ENCODE measurements around the gene INAFM2. TPM values are rescaled to one million over a fixed set of nuclear protein-coding genes. Genes with fewer than 3 reads are reported as not detected.

Gene INAFM2
- polyA plus RNA-seq, 3 donors = 5.1 to 19.6 (median 8.3) TPM

- Histone ChIP-seq H3K36me3 (replicated peaks in 1 of 2; ENCODE audit: control insufficient read depth in 1 of 2, insufficient read depth in 2 of 2, low read length in 2 of 2) (peaks cover 0 to 3% of the 10 kb centered on the region in 2 donors), H3K4me1 (ENCODE audit: control insufficient read depth in 1 of 2, insufficient read depth in 2 of 2, low read length in 2 of 2) (peaks cover 14 to 19% of the 10 kb centered on the region in 2 donors), H2AFZ (ENCODE audit: insufficient read depth, low read depth, low read length, poor library complexity, severe bottlenecking) (peak overlapping the region; percentile 67), H3K27me3 (ENCODE audit: control insufficient read depth in 2 of 2, insufficient read depth in 2 of 2, low read length in 2 of 2) (peaks cover 0 to 10% of the 10 kb centered on the region in 2 donors), H3K9me3 (replicated peaks in 1 of 2; ENCODE audit: control insufficient read depth in 1 of 2, insufficient read depth in 1 of 2, low read length in 2 of 2) (no peaks in the 10 kb centered on the region), H3K27ac (ENCODE audit: low read depth in 1 of 2, low read length in 2 of 2) (no peak overlapping the region), H3K4me3 (replicated peaks in 1 of 3; ENCODE audit: low read depth in 2 of 3, low read length in 3 of 3) (peak overlapping the region; percentile 35 to 78 (median 36)), H4K20me1 (ENCODE audit: insufficient read depth, low read length) (peaks cover 14% of the 10 kb centered on the region), H3K9ac (ENCODE audit: insufficient read depth, low read length, poor library complexity, severe bottlenecking) (no peak overlapping the region), H3K4me2 (replicated peaks; ENCODE audit: extremely low read depth, low read length, poor library complexity, severe bottlenecking) (peak overlapping the region; percentile 95), H3K79me2 (ENCODE audit: insufficient read depth, low read length) (no peaks in the 10 kb centered on the region)
- Mint-ChIP-seq H3K27ac (no peak overlapping the region), H3K9me3 (no peaks in the 10 kb centered on the region), H3K27me3 (ENCODE audit: low read depth in 3 of 3) (peaks cover 10 to 19% (median 13%) of the 10 kb centered on the region in 3 donors), H3K36me3 (peaks cover 20 to 25% of the 10 kb centered on the region in 2 donors), H3K4me1 (peaks cover 15% of the 10 kb centered on the region), H3K4me3 (peak overlapping the region; percentile 61 to 77)
- intact Hi-C loops (cut with micrococcal nuclease) = no loop called here
- no peak for DNase-seq
- TF ChIP-seq, protein P1, sequence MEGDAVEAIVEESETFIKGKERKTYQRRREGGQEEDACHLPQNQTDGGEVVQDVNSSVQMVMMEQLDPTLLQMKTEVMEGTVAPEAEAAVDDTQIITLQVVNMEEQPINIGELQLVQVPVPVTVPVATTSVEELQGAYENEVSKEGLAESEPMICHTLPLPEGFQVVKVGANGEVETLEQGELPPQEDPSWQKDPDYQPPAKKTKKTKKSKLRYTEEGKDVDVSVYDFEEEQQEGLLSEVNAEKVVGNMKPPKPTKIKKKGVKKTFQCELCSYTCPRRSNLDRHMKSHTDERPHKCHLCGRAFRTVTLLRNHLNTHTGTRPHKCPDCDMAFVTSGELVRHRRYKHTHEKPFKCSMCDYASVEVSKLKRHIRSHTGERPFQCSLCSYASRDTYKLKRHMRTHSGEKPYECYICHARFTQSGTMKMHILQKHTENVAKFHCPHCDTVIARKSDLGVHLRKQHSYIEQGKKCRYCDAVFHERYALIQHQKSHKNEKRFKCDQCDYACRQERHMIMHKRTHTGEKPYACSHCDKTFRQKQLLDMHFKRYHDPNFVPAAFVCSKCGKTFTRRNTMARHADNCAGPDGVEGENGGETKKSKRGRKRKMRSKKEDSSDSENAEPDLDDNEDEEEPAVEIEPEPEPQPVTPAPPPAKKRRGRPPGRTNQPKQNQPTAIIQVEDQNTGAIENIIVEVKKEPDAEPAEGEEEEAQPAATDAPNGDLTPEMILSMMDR (IDR thresholded peaks at IDR 0.05) = no peak
- 10% methylated on average over 28 of the region's 31 CpGs for WGBS (ENCODE audit: insufficient coverage)
Measured at GRCh38 chr15:40358471-40359353, 35.2 kb downstream of the INAFM2 start.

DNA sequence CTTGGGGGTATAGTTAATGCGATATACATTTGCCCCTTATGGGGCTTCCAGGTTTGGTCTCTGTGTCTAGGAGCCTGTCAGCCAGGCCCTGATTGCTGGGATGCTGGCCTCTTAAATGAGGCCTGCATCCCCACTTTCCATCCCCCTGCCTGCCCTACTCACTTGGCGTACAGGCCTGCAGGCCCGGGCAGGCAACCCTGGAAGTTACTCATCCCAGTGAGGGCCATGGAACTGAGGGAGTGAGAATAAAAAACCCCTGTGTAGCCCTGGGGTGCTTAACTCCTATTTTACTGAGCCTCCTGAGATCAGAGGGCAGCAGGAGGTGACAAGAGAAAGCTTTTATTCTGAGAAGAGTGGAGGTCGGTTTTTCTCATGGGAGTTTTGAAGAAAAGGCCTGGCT lies 36.5 kb downstream of the INAFM2 start:
- Histone ChIP-seq H3K4me3 (replicated peaks in 1 of 3; ENCODE audit: low read depth in 2 of 3, low read length in 3 of 3) (no peak overlapping the region), H3K79me2 (ENCODE audit: insufficient read depth, low read length) (no peaks in the 10 kb centered on the region), H3K9ac (ENCODE audit: insufficient read depth, low read length, poor library complexity, severe bottlenecking) (no peak overlapping the region), H3K4me1 (ENCODE audit: control insufficient read depth in 1 of 2, insufficient read depth in 2 of 2, low read length in 2 of 2) (peaks cover 14 to 19% of the 10 kb centered on the region in 2 donors), H2AFZ (ENCODE audit: insufficient read depth, low read depth, low read length, poor library complexity, severe bottlenecking) (no peak overlapping the region), H3K4me2 (replicated peaks; ENCODE audit: extremely low read depth, low read length, poor library complexity, severe bottlenecking) (no peak overlapping the region), H3K27me3 (ENCODE audit: control insufficient read depth in 2 of 2, insufficient read depth in 2 of 2, low read length in 2 of 2) (peaks cover 0 to 10% of the 10 kb centered on the region in 2 donors), H3K27ac (ENCODE audit: low read depth in 1 of 2, low read length in 2 of 2) (no peak overlapping the region), H4K20me1 (ENCODE audit: insufficient read depth, low read length) (peaks cover 14% of the 10 kb centered on the region), H3K36me3 (replicated peaks in 1 of 2; ENCODE audit: control insufficient read depth in 1 of 2, insufficient read depth in 2 of 2, low read length in 2 of 2) (peaks cover 0 to 3% of the 10 kb centered on the region in 2 donors), H3K9me3 (replicated peaks in 1 of 2; ENCODE audit: control insufficient read depth in 1 of 2, insufficient read depth in 1 of 2, low read length in 2 of 2) (no peaks in the 10 kb centered on the region)
- Mint-ChIP-seq H3K27ac (no peak overlapping the region), H3K4me3 (no peak overlapping the region), H3K4me1 (peaks cover 15% of the 10 kb centered on the region), H3K36me3 (peaks cover 22 to 25% of the 10 kb centered on the region in 2 donors), H3K27me3 (ENCODE audit: low read depth in 3 of 3) (peaks cover 6 to 16% (median 11%) of the 10 kb centered on the region in 3 donors), H3K9me3 (no peaks in the 10 kb centered on the region)
- no peak for DNase-seq
- 88% methylated on average over 1 of the region's 4 CpGs for WGBS (ENCODE audit: insufficient coverage)
- TF ChIP-seq, protein P1 (IDR thresholded peaks at IDR 0.05) = no peak
- intact Hi-C loops (cut with micrococcal nuclease) = no loop called here

Measured in CD14-positive monocyte (primary cell).